ENCODE measurements around the gene ATXN7L1. TPM values are rescaled to one million over a fixed set of nuclear protein-coding genes. Genes with fewer than 3 reads are reported as not detected.

The ATXN7L1 gene
- total RNA-seq, 3 donors from 2014 or later, result 19.7 to 29.5 (median 26.0) TPM

DNA sequence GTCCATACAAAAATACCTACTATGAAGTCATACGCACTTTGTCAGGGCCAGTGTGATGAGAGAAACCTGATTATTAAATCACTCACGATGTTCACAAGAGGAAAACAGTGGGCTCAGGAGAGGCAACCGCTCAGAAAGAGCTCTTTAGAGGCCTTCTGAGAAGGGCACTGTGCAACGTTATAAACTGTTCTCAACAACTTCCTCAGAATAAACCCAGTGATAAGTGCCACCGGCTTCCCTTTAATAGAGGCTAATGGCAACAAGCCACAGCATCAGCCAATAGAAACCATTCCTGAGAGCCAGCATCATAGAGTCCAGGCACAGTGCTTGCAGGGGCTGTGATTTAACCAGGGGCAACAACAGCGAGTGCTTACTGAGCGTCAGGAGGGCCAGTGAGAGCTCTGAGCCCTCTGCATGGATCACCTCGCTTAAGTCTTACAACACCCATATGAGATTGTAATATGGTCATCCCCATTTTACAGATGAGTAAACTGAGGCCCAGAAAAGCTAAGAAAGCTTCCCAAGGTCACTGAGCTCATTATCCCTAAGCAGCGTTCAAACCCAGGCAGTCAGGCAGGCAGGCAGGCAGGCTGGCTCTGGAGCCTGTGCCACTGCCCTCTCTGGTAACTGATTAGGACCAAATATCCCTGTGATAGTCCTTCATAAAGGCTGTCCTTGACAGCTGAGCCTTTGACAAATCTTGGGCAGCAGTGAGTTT is 30.9 kb upstream of the ATXN7L1 start:
- H3K4me3 ChIP-seq, result no peak overlapping the region
- H3K9me3 ChIP-seq, result no peaks in the 10 kb centered on the region
- intact Hi-C loops (cut with DNase I, micrococcal nuclease), result no loop called here
- no peak for ATAC-seq
- H3K4me1 ChIP-seq (ENCODE audit: low read depth), result no peaks in the 10 kb centered on the region
- TF ChIP-seq, protein P1, sequence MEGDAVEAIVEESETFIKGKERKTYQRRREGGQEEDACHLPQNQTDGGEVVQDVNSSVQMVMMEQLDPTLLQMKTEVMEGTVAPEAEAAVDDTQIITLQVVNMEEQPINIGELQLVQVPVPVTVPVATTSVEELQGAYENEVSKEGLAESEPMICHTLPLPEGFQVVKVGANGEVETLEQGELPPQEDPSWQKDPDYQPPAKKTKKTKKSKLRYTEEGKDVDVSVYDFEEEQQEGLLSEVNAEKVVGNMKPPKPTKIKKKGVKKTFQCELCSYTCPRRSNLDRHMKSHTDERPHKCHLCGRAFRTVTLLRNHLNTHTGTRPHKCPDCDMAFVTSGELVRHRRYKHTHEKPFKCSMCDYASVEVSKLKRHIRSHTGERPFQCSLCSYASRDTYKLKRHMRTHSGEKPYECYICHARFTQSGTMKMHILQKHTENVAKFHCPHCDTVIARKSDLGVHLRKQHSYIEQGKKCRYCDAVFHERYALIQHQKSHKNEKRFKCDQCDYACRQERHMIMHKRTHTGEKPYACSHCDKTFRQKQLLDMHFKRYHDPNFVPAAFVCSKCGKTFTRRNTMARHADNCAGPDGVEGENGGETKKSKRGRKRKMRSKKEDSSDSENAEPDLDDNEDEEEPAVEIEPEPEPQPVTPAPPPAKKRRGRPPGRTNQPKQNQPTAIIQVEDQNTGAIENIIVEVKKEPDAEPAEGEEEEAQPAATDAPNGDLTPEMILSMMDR (IDR thresholded peaks at IDR 0.05), result no peak
- no peaks in the 10 kb centered on the region for H3K36me3 ChIP-seq (ENCODE audit: low read depth)
- DNase-seq, result no peak

DNA sequence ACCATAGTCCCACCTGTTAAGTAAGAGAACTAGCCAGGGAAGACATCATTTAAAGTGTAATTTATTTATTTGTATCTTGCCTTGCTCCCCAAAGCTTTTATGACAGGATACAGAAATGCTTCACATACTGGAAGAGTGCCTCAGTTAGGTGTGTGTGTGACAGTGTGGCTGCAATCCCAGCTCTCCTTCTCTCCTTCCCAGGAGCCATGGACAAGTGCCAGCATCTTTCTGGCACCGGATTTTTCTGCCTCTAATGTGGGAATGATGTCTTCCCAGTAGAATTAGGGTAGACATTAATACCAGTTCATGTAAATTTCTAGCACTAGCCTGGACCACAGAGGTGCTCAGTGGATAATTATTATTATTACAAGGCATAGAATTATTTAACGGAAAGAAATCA is 30.3 kb upstream of the ATXN7L1 start:
- no peak overlapping the region for H3K4me3 ChIP-seq
- intact Hi-C loops (cut with DNase I, micrococcal nuclease), result no loop called here
- H3K4me1 ChIP-seq (ENCODE audit: low read depth), result no peaks in the 10 kb centered on the region
- no peak for DNase-seq
- H3K9me3 ChIP-seq, result no peaks in the 10 kb centered on the region
- no peaks in the 10 kb centered on the region for H3K36me3 ChIP-seq (ENCODE audit: low read depth)
- TF ChIP-seq, protein P1 (IDR thresholded peaks at IDR 0.05), result no peak
- ATAC-seq, result no peak

DNA sequence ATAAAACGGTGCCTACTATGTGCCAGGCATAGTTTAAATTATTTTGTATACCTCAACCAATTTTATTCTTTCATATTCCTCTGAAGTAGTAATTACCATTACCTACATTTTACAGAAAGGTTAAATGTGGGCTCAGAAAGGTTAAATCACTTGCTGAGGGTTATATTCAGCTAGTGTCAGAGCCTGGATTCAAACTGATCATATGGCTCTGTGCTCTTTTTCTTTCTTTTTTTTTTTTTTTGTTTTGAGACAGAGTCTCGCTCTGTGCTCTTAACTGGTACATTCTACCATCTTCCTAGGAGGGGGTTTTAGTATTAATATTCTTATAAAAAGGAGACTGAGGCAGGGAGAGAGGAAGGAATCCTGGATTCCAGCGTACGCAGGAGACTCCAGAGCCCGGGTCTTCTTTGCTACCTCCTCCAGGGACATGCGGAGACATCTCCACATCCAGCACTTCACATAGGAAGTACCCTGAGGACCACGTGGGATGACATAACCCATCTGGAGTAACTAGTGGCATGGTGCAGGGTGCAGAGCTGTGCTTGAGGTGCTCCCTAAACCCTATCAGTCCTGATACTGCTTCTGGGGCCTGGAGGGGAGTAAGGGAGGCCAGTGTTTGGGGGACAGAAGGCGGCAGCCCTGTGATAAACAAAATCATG is 29.6 kb upstream of the ATXN7L1 start:
- Histone ChIP-seq H3K36me3 (ENCODE audit: low read depth) (no peaks in the 10 kb centered on the region), H3K4me1 (ENCODE audit: low read depth) (no peaks in the 10 kb centered on the region), H3K4me3 (no peak overlapping the region), H3K9me3 (no peaks in the 10 kb centered on the region)
- DNase-seq (no peak), ATAC-seq (no peak)
- TF ChIP-seq, protein P1 (IDR thresholded peaks at IDR 0.05), result no peak
- intact Hi-C loops (cut with DNase I, micrococcal nuclease), result no loop called here

DNA sequence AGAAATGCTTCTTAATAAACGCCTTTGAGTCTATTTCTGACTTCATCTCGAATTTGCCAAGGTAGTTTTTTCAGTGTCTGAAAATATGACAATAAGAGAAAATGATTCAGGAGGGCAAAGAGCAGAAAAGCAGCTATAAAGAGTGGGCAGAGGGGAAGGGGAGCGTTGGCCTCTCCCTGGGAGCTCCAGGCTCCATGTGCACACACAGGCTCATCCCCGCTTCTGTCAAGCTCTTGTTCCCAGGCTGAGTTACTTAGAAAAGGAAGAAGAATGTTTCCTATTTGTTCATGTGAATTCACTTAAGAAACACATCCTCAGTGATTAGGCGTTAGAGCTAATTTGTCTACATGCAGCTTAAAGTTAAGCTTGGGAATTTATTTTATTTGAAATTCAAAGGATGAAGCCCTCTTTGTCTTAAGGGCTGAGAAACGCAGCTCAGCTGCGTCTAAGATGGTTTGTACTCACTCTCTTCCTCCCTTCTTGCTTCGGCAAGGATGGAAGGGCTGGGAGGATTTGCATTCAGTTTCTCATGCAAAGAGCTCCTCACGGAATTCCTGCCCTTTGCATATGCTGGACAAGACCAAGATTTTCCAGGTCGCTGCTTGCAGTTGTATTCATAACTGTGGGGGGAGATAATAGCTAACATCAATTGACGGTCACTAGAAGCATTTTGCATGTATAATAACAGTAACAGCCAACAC is 29.0 kb upstream of the ATXN7L1 start:
- H3K4me1 ChIP-seq (ENCODE audit: low read depth), result no peaks in the 10 kb centered on the region
- no peaks in the 10 kb centered on the region for H3K36me3 ChIP-seq (ENCODE audit: low read depth)
- intact Hi-C loops (cut with DNase I, micrococcal nuclease), result no loop called here
- ATAC-seq (no peak), DNase-seq (no peak)
- H3K9me3 ChIP-seq, result no peaks in the 10 kb centered on the region
- no peak overlapping the region for H3K4me3 ChIP-seq
- TF ChIP-seq, protein P1 (IDR thresholded peaks at IDR 0.05), result no peak

DNA sequence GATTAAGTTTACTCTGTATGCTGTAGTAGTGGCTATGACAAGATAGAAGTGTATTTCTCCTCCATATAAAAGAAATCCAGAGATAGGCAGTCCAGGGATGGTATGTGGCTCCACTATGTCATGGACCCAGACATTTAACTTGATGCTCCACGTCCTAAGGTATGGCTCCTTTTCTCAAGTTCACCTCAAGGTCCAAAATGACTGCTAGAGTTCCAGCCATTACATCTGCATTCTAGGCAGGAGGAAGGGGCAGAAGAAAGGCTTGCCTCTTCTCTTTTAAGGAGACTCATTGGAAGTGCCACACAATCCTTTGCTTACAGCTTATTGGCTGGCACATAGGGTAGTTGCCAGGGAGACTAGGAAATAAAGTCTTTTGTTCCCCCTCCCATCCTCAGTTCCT is 27.7 kb upstream of the ATXN7L1 start:
- TF ChIP-seq, protein P1 (IDR thresholded peaks at IDR 0.05), result no peak
- intact Hi-C loops (cut with DNase I, micrococcal nuclease), result no loop called here
- Histone ChIP-seq H3K9me3 (no peaks in the 10 kb centered on the region), H3K36me3 (ENCODE audit: low read depth) (no peaks in the 10 kb centered on the region), H3K4me3 (no peak overlapping the region), H3K4me1 (ENCODE audit: low read depth) (no peaks in the 10 kb centered on the region)
- no peak for DNase-seq
- ATAC-seq, result no peak

Measured in mucosa of descending colon (tissue), 3 donors.